HG02678 (cell line): ENCODE results near the gene OXSR1.

ENCODE experiments used
- ATAC-seq: cut with Tn5 transposase; IDR thresholded peaks from one replicate; pipeline ENCODE4 v1.9.1; 2021; ENCODE audit warnings: mild to moderate bottlenecking, moderate library complexity; ENCODE audit not compliant: unreplicated experiment

OXSR1 gene

GRCh38 chr3:38164952-38165721, at the start of gene OXSR1:
Gene OXSR1, plus strand, starts transcription at chr3:38165537. Its CDS starts 340 bp downstream, at chr3:38165877.
- peak; percentile 89 for ATAC-seq

- ATAC-seq: no peak
These were observed 49.5 kb upstream of the OXSR1 start for GRCh38 chr3:38115645-38116427.

- no peak for ATAC-seq
These were observed 48.7 kb upstream of the OXSR1 start for GRCh38 chr3:38116471-38117162.

DNA sequence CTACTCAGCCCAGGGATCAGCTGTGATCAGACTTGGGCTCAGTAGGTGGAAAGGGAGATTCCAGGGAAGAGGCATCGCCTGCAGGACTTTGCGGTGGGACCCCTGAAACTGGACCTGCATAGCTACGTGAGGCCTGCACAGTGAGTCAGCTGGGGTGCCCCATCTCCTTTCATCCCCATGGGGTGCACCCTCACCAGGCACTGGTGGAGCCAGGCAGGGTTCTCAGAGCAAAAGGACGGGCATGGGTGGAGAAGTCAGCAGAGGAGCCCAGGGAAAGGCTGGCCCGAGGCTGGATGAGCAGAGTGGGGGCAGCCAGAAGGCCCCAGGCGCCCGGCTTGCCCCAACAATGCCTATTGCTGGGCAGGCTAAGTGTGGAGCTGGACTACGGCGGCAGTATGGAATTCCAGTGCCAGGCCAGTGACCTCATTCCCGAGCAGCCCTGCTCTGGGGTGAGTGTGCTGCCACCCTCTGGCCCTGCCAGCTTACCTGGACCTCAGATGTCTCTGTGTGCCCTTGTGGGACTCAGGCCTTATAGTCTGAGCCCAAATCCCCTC, 48.1 kb upstream of the OXSR1 start:
- ATAC-seq: no peak

DNA sequence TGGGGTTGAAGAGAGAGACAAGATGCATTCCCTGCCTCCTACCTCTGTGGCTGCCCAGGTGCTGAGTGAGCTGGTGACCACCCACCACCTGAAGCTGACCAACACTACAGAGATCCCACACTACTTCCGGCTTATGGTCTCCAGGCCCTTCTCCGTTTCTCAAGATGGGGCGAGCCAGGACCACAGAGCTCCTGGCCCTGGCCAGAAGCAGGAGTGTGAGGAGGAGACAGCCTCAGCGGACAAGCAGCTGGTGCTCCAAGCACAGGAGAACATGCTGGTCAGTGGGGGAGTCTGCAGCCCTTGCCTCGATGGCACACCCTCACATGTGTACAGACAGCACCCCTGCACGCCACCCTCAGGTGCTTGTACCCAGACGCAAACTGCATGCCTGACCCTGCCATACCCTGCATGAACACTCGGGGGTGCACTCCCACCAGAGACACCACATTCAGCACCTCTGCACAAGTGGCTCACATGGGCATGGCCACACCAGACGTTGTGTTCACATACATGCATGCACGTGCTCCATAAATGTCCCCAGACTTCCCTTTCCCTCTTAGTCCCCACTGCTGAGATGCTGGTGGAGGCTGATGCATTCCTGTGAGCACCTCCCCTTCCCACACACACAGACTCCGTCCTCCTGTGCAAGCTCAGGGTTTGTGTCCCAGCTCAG, 47.5 kb upstream of the OXSR1 start:
- ATAC-seq: peak; percentile 74

DNA sequence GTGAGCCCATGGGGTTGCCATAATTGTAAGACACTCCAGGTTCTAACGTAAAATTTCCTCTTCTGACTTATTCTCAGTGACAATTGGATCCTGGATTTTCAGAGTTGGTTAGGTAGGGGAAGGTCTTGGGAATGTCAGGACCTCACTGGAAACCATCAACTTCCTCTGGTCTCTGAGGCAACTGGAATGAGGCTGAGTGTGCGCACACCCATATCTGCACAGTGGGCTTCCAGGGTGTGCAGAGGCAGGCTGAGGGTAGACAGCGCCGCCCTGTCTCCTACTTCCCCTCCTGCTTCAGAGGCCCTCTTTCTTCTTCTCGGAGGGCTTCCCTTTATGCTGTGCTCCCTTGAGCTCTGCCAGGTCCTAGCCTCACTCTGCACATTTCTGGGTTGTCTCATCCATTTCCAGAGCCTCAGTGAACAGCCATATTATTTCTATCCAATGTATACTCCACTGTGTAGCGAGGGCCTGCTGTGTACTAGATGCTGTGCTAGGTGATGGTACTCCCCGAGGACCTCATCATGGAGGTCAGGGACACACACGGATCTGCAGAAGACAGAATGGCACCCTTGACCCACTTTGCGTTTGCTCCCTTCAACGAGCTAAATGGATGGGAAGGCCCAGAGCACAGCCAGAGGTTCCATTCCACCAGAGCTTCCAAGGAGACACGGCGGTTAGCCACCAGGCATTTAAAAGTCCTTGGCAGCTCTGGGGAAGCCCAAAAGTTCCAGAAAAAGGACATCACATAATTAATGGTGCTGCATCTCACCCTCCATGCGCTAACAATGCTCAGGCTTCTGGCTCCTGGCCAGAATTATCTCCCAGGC, 46.7 kb upstream of the OXSR1 start:
- no peak for ATAC-seq

GRCh38 chr3:38119248-38119544, 46.1 kb upstream of the OXSR1 start:
- no peak for ATAC-seq

DNA sequence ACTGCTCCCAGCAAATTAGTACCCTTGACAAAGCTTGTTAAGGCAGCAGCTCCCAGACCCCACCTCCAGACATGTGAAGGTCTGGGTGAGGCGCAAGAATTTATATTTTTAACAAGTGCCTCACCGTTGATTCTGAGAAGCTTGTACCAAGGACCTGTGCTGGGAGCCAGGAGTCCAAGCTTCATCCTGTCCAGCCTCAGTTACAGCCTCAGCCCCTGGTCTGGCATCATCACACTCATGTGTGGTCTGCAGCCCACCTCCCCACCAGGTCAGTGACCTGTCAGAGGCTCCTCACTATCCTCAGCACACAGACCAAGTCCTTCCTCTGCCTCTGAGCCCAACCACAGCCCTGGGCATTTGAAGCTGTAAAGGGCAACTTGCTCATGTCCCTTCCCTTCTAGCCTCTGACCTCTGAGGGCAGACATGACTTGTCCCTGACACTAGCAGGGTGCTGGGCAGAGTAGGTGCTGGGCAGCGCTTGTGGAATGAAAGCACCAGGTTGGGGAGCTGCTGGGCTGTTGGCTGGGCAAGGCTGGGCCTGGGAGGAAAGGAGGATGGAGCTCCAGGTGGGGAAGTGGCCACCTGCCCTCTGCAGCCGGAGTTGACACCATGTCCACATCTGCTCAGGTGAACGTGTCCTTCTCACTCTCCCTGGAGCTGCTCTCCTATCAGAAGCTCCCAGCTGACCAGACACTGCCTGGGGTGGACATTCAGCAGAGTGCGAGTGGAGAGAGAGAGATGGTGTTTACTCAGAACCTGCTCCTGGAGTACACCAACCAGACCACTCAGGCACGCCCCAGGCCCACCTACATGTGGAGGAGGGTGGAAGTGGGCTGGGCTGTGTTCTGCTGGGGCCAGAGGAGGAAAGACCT, 45.3 kb upstream of the OXSR1 start:
- ATAC-seq: no peak

DNA sequence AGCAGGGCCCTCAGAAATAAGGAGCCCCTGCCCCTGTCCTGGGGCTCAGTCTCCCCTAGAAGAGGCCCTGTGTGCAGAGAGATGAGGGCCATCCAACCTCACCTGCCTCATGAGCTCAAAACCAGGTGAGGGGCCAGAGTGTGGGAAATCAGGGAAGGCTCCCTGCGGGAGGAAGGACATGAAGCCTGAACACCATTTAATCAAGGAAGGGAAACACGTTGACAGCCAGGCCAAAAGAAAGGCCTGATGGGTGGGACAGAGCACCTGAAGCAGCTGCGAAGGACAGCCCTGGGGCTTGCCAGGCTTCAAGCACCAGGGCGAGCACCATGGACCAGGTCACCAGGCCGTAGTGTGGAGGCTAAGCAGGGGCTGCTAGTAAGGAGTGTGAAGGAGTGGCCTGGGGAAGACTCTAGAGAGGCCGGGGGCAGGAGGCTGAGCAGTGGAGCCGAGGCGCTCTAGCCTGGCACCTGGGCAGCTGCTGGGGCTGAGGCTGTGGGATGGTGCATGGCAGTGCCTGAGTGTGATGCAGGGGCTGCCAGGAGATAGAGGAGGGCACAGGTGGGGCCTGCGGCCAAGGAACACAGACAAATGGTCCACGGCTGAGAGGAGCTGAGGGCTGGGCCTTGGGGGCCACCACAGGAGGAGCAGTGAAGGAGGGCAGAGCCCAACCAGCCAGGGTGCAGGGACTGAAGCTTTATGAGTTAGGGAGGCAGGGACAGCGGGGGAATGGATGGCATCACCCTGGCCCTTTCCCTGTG, 44.5 kb upstream of the OXSR1 start:
- no peak for ATAC-seq

DNA sequence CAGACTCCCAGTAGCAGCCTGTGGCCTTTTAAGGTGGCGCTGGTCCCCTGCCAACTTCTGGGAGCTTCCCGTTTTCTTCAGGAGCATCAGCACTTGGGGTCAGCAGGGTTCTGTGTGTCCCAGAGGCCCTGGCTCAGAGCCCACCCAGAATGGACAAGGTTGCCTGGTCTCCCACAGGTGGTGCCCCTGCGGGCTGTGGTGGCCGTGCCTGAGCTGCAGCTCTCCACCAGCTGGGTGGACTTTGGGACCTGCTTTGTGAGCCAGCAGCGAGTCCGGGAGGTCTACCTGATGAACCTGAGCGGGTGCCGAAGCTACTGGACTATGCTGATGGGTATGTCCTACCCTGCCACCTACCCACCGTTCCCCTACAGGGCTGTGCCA, 43.9 kb upstream of the OXSR1 start:
- no peak for ATAC-seq

- no peak for ATAC-seq
These were observed 43.4 kb upstream of the OXSR1 start for GRCh38 chr3:38121832-38122461.

GRCh38 chr3:38122712-38123290, 42.5 kb upstream of the OXSR1 start:
- no peak for ATAC-seq

DNA sequence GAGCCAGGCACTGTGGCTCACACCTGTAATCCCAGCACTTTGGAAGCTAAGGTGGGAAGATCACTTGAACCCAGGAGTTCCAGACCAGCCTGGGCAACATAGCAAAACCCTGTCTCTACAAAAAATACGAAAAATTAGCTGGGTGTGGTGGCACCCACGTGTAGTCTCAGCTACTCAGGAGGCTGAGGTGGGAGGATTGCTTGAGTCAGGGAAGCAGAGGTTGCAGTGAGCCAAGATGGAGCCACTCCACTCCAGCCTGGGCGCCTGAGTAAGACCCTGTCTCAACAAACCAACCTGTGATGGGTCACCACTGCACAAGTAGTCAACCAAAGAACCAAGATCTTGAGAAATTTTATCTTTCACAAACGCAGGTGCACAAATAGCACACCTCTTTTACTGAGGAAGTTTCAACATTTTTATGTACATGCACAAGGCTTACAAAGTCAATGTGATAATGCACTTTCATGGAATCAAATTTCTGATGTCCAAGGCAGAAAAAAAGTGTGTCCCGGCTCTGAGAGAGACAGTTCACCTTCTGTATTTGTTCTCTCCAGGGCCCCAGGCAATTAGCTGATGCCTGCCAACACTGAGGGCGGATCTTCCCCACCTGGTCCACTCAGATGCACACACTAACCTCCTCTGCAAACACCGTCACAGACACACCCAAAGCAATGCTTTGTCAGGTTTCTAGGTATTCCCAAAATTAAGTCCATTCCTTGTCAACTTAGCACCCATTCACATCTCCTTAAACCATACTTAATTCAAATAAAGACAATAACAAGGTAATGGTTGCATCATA, 40.8 kb upstream of the OXSR1 start:
- ATAC-seq: no peak

- no peak for ATAC-seq
These were observed 39.8 kb upstream of the OXSR1 start for GRCh38 chr3:38125305-38126120.

- ATAC-seq: no peak
These were observed 39.0 kb upstream of the OXSR1 start for GRCh38 chr3:38126121-38126892.
